Peyer's patch (tissue), 4 donors: Measurements from ENCODE around the gene HP1BP3. TPM values are rescaled to one million over a fixed set of nuclear protein-coding genes. Genes with fewer than 3 reads are reported as not detected.
A peak's percentile ranks its signal among the peaks of the same experiment; 100 is the strongest.

ENCODE experiments used
- DNase-seq, 3 donors: peaks; one replicate each; pipeline ENCODE4 v3.0.0-alpha.2; 2017 to 2019
- H3K27ac ChIP-seq, 4 donors: fragments of 200-600 bp; sonication (generic); one replicate each; pipeline ENCODE4 v1.5.1; 2016 to 2019
- H3K27me3 ChIP-seq, 2 donors: fragments of 200-600 bp; sonication (generic); one replicate each; pipeline ENCODE4 v1.5.1; 2019
- H3K36me3 ChIP-seq, 3 donors: fragments of 200-600 bp; sonication (generic); one replicate each; pipeline ENCODE4 v1.5.1; 2016 to 2019
- H3K4me1 ChIP-seq, 4 donors: fragments of 200-600 bp; sonication (generic); one replicate each; pipeline ENCODE4 v1.5.1; 2016 to 2019
- H3K4me3 ChIP-seq, 4 donors: fragments of 200-600 bp; sonication (generic); 1 replicate in 3 of 4; 2 replicates in 1 of 4; pipeline ENCODE4 v1.5.1; 2016 to 2019; ENCODE audit warnings: mild to moderate bottlenecking in 1 of 4
- H3K9me3 ChIP-seq, 4 donors: fragments of 200-600 bp; sonication (generic); one replicate each; pipeline ENCODE4 v1.5.1; 2016 to 2019; ENCODE audit warnings: mild to moderate bottlenecking in 1 of 4
- CTCF ChIP-seq, 6 experiments: fragments of 450-650 bp in 4 of 6; fragments of 200-600 bp in 2 of 6; sonication (generic) in 1 of 6; IDR thresholded peaks; one replicate each; pipeline ENCODE4 v1.5.1; 2017 to 2019; ENCODE audit warnings: antibody characterized with exemption in 6 of 6, mild to moderate bottlenecking in 3 of 6, moderate library complexity in 1 of 6
- POLR2A ChIP-seq, 2 donors: fragments of 450-650 bp; IDR thresholded peaks; one replicate each; pipeline ENCODE4 v1.5.1; 2017; ENCODE audit warnings: antibody characterized with exemption in 2 of 2, mild to moderate bottlenecking in 2 of 2, moderate library complexity in 2 of 2
- total RNA-seq, 4 donors: library from RNA; depleted of rRNA; stranded (reverse); fragments of >200 nt; gene quantifications; one replicate each; pipeline ENCODE4 v1.1.0, GENCODE V29; 2016

Gene HP1BP3
- total RNA-seq, 4 donors from 2014 or later, result 259 to 1,144 (median 287) TPM

GRCh38 chr1:20701847-20702246, 85.3 kb downstream of the HP1BP3 start:
- Histone ChIP-seq H3K4me3 (no peak overlapping the region), H3K27me3 (no peaks in the 10 kb centered on the region), H3K27ac (peak overlapping the region in 1 of 4 donors; percentile 39), H3K4me1 (peaks cover 0 to 8% (median 0%) of the 10 kb centered on the region in 4 donors), H3K9me3 (no peaks in the 10 kb centered on the region), H3K36me3 (no peaks in the 10 kb centered on the region)
- TF ChIP-seq CTCF (IDR thresholded peaks at IDR 0.05) (no peak), POLR2A (IDR thresholded peaks at IDR 0.05) (no peak)
- DNase-seq, result no peak

DNA sequence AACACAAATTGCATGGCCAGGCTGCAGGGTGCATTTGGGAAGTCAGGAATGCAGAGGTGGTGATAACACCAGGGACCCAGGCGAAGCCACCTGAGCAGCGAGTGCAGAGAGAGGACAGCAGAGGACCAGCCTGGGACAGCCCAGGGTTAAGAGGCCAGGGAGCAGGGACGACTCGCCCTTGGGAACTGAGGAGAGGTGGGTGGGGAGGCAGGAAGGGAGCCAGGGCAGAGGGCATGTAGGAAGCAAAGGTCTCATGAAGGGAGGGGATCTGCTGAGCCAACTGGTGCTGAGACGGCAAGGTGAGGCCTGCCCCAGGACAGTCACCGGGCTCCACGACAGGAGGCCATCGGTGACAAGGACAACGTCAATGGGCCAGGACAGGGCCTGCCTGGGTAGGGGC, 85.7 kb downstream of the HP1BP3 start:
- peak in 2 of 3 donors; percentile 72 to 76 for DNase-seq

DNA sequence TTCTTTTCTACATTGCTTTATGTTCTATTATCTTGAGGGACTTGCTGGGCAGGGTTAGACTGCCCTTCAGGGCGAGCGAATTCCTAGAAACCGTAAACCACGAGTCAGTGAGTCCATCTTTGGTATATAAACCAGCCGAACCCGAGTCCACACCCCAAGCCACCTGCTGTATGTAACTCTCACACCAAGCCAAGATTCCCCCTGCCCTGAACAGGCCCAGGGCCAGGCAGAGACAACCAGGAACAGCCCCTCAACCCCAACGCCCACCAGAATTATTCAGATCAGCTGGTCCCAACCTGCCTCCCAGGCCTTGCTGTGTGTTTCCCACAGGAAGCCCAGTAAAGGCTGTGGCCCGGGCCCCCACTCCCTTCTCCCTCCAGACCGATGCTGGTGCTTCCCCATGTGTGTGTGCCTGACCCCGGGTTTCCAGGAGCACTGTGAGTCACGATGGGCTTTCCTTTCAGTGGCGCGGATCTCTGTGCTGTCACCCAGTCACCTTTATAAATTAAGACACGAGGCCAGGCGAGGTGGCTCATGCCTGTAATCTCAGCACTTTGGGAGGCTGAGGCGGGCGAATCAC, 86.4 kb downstream of the HP1BP3 start:
- no peaks in the 10 kb centered on the region for H3K27me3 ChIP-seq
- H3K4me3 ChIP-seq, result no peak overlapping the region
- H3K4me1 ChIP-seq, result peaks cover 0 to 9% (median 1%) of the 10 kb centered on the region in 4 donors
- no peak for DNase-seq
- no peaks in the 10 kb centered on the region for H3K36me3 ChIP-seq
- TF ChIP-seq CTCF (IDR thresholded peaks at IDR 0.05), result no peak
- no peak for TF ChIP-seq POLR2A (IDR thresholded peaks at IDR 0.05)
- no peaks in the 10 kb centered on the region for H3K9me3 ChIP-seq
- H3K27ac ChIP-seq, result no peak overlapping the region

More for the DNA sequence above, 85.7 kb downstream of the HP1BP3 start:
- H3K27me3 ChIP-seq, result no peaks in the 10 kb centered on the region
- peaks cover 0 to 9% (median 0%) of the 10 kb centered on the region in 4 donors for H3K4me1 ChIP-seq
- H3K9me3 ChIP-seq, result no peaks in the 10 kb centered on the region
- peak overlapping the region in 1 of 4 donors; percentile 39 for H3K27ac ChIP-seq
- TF ChIP-seq CTCF (IDR thresholded peaks at IDR 0.05) (no peak), POLR2A (IDR thresholded peaks at IDR 0.05) (no peak)
- H3K36me3 ChIP-seq, result no peaks in the 10 kb centered on the region
- no peak overlapping the region for H3K4me3 ChIP-seq

DNA sequence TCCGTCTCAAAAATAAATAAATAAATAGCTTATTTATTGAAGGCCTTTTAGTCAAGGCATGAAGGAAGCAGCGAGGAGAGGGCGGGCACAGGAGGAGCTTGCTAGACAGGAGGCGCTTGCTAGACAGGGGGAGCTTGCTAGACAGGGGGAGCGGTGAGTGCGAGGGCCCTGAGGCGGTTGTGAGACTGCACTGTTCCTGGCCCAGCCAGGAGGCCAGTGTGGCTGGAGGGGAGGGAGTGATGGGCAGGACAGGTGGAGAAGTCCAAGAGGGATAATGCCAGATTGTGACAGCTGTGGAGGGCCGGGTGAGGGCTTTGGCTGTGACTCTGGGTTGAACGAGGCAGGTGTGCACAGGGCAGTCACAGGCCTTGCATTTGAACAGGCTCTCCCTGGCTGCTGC, 87.5 kb downstream of the HP1BP3 start:
- no peak overlapping the region for H3K27ac ChIP-seq
- peak in 1 of 3 donors; percentile 38 for DNase-seq
- H3K4me3 ChIP-seq, result no peak overlapping the region
- H3K27me3 ChIP-seq, result no peaks in the 10 kb centered on the region
- no peaks in the 10 kb centered on the region for H3K36me3 ChIP-seq
- no peaks in the 10 kb centered on the region for H3K9me3 ChIP-seq
- H3K4me1 ChIP-seq, result peaks cover 0 to 9% (median 1%) of the 10 kb centered on the region in 4 donors
- TF ChIP-seq CTCF (IDR thresholded peaks at IDR 0.05) (no peak), POLR2A (IDR thresholded peaks at IDR 0.05) (no peak)

DNA sequence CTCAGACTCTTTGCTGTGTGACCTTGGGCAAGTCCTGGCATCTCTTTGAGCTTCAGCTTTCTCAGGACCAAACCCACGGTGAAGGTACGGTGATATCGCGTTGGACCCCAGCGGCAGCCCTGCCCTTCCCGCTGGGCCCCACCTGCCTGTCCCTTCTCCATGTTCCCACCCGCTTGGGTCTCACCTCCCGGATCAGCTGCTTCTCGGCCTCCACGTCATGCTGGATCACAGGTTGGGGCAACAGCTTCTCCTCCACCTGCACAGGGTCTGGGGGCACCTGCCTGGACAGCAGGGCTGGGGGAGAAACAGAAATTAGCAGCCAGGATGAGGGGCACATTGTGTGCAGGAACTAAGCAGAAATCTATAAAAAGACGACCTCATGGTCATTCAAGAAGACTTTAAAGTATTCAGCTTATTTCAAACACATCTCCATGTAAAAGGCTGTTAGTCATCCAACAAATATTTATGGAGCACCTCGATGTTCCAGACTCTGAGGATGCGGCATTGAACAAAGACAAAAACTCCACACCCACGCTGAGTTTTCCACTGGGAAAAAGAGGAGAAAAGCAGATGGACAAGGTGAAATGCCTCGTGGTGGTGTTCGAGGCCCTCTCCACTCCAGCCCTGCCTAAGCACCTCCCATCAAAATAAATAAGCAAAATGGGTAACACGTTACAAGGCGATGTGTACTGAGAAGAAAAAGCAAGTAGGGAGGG, 88.8 kb downstream of the HP1BP3 start:
- no peak overlapping the region for H3K27ac ChIP-seq
- peaks cover 0 to 9% (median 1%) of the 10 kb centered on the region in 4 donors for H3K4me1 ChIP-seq
- TF ChIP-seq POLR2A (IDR thresholded peaks at IDR 0.05), result no peak
- no peak for TF ChIP-seq CTCF (IDR thresholded peaks at IDR 0.05)
- H3K4me3 ChIP-seq, result no peak overlapping the region
- H3K27me3 ChIP-seq, result no peaks in the 10 kb centered on the region
- no peaks in the 10 kb centered on the region for H3K36me3 ChIP-seq
- H3K9me3 ChIP-seq, result no peaks in the 10 kb centered on the region
- no peak for DNase-seq
